Astrocyte (in vitro differentiated cells and primary cell): ENCODE results near the gene APBB1.

Experiments
- EZH2 ChIP-seq: IDR thresholded peaks from 2 replicates; pipeline ENCODE4 v1.6.1; 2012; ENCODE audit warnings: mild to moderate bottlenecking, low read length, inconsistent platforms; ENCODE audit not compliant: insufficient read depth
- TF ChIP-seq, protein P1 (sequence below): IDR thresholded peaks from 2 replicates; pipeline ENCODE4 v1.5.1; 2011; ENCODE audit warnings: low read depth, mild to moderate bottlenecking, inconsistent platforms, low read length, moderate library complexity; ENCODE audit not compliant: insufficient read depth

- TF ChIP-seq, protein P1, sequence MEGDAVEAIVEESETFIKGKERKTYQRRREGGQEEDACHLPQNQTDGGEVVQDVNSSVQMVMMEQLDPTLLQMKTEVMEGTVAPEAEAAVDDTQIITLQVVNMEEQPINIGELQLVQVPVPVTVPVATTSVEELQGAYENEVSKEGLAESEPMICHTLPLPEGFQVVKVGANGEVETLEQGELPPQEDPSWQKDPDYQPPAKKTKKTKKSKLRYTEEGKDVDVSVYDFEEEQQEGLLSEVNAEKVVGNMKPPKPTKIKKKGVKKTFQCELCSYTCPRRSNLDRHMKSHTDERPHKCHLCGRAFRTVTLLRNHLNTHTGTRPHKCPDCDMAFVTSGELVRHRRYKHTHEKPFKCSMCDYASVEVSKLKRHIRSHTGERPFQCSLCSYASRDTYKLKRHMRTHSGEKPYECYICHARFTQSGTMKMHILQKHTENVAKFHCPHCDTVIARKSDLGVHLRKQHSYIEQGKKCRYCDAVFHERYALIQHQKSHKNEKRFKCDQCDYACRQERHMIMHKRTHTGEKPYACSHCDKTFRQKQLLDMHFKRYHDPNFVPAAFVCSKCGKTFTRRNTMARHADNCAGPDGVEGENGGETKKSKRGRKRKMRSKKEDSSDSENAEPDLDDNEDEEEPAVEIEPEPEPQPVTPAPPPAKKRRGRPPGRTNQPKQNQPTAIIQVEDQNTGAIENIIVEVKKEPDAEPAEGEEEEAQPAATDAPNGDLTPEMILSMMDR, result no peak
- no peak for TF ChIP-seq EZH2
Observed at GRCh38 chr11:6402561-6402981, 16.3 kb downstream of the APBB1 start.
